ENCODE results near the gene ZCWPW1. TPM values are rescaled to one million over a fixed set of nuclear protein-coding genes. Genes with fewer than 3 reads are reported as not detected.
"Not testable (repeated sequence)": the region's sequence is repeated elsewhere in the genome, so short reads cannot be mapped to it uniquely, and the experiment has no call there.

ZCWPW1 gene
- total RNA-seq, 1 donor from 2014 or later = 3.8 TPM

- H3K4me3 ChIP-seq (ENCODE audit: low read depth, low read length) = no peak overlapping the region
- no peak for TF ChIP-seq CTCF (conservative IDR thresholded peaks at IDR 0.05; ENCODE audit: low read depth, low read length)
- no peak for DNase-seq (ENCODE audit: low read depth)
Observed at GRCh38 chr7:100465299-100465698, 36.8 kb upstream of the ZCWPW1 start.

GRCh38 chr7:100464791-100465190 is 36.3 kb upstream of the ZCWPW1 start:
- no peak for TF ChIP-seq CTCF (conservative IDR thresholded peaks at IDR 0.05; ENCODE audit: low read depth, low read length)
- no peak overlapping the region for H3K4me3 ChIP-seq (ENCODE audit: low read depth, low read length)
- DNase-seq (ENCODE audit: low read depth) = no peak

GRCh38 chr7:100464210-100464660 is 35.7 kb upstream of the ZCWPW1 start, which contains the start of gene SPACDR:
Gene SPACDR (minus strand): TSS chr7:100464260. CDS start chr7:100464025, 235 bp downstream.
- DNase-seq (ENCODE audit: low read depth) = no peak
- no peak for TF ChIP-seq CTCF (conservative IDR thresholded peaks at IDR 0.05; ENCODE audit: low read depth, low read length)
- no peak within 1 kb of the TSS for H3K4me3 ChIP-seq (ENCODE audit: low read depth, low read length)

- DNase-seq (ENCODE audit: low read depth) = no peak
- TF ChIP-seq CTCF (conservative IDR thresholded peaks at IDR 0.05; ENCODE audit: low read depth, low read length) = no peak
- H3K4me3 ChIP-seq (ENCODE audit: low read depth, low read length) = no peak overlapping the region
Observed at GRCh38 chr7:100457033-100457432, 28.5 kb upstream of the ZCWPW1 start.

- no peak overlapping the region for H3K4me3 ChIP-seq (ENCODE audit: low read depth, low read length)
- no peak for DNase-seq (ENCODE audit: low read depth)
- TF ChIP-seq CTCF (conservative IDR thresholded peaks at IDR 0.05; ENCODE audit: low read depth, low read length) = peak; percentile 2
Observed at GRCh38 chr7:100456562-100456961, 28.1 kb upstream of the ZCWPW1 start.

- no peak for TF ChIP-seq CTCF (conservative IDR thresholded peaks at IDR 0.05; ENCODE audit: low read depth, low read length)
- no peak overlapping the region for H3K4me3 ChIP-seq (ENCODE audit: low read depth, low read length)
- no peak for DNase-seq (ENCODE audit: low read depth)
Observed at GRCh38 chr7:100455206-100455605, 26.7 kb upstream of the ZCWPW1 start.

- H3K4me3 ChIP-seq (ENCODE audit: low read depth, low read length); DNase-seq (ENCODE audit: low read depth): not testable (repeated sequence)
Observed at GRCh38 chr7:100453854-100454253, 25.4 kb upstream of the ZCWPW1 start.

Data from epithelial cell of proximal tubule (primary cell).